ENCODE results near the gene ATXN7.

ATXN7 gene

DNA sequence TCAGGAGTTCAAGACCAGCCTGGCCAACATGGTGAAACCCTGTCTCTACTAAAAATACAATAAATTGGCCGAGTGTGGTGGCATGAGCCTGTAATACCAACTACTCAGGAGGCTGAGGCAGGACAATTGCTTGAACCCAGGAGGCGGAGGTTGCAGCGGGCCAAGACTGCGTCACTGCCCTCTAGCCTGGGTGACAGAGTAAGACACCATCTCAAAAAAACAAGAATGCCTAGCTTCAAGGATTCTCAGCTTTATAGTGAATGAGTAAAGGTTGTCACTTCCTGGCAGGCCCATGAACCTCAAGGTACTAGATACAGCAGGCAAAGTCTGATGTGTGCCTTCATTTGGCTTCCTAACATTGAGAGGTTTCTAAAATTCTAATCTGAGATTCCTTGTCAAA, 14.5 kb upstream of the ATXN7 start:
- Mint-ChIP-seq H3K9me3 (no peaks in the 10 kb centered on the region), H3K36me3 (peaks cover 13% of the 10 kb centered on the region), H3K27me3 (no peaks in the 10 kb centered on the region), H3K4me1 (no peaks in the 10 kb centered on the region), H3K27ac (no peak overlapping the region), H3K4me3 (no peak overlapping the region)
- CTCF ChIA-PET: no interaction called here
- no peak for DNase-seq

DNA sequence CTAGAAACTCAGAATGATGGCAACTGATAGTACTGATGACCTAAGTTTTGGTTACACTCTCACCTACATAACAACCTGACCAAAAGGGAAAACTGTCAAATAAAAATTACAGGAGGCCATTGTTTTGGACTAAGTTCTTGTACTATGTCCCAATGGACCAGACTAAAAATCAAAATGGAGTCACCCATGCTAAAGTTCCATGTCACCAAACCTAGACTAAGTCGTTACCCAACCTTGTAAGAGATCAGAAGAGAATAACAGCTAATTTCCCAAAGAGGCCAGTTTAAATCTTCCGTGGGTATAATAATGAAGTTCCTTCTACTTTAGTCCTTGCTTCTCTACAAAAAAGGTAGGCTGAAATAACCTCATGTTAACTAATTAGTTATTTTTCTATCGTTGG, 12.4 kb upstream of the ATXN7 start:
- Mint-ChIP-seq H3K27me3 (no peaks in the 10 kb centered on the region), H3K9me3 (no peaks in the 10 kb centered on the region), H3K4me3 (no peak overlapping the region), H3K36me3 (peaks cover 13% of the 10 kb centered on the region), H3K27ac (no peak overlapping the region), H3K4me1 (peaks cover 13% of the 10 kb centered on the region)
- no peak for DNase-seq
- CTCF ChIA-PET: interaction anchor here (1.7 kb wide), 1 partner anchor 34 kb away, joined by 6 read pairs; no protein-coding TSS in a partner anchor

DNA sequence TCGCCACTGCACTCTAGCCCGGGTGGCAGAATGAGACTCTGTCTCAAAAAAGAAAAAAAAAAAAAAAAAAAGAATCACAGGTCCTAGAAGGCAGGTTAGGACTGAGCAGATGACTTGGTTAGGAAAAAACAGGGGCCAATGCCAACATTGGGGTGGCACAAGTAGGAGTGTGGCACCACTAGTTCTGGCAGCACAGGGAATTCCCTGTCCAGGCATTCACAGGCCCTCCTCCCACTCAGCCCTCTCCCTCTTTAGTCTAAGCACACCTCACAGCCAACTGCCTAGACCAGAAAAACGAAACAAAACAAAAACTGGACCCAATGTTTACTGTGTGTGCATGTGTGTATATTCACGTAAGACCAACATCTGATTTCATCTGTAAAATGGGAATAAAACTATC, 10.6 kb upstream of the ATXN7 start:
- H3K4me1 Mint-ChIP-seq: peaks cover 20% of the 10 kb centered on the region
- no peak for DNase-seq
- no peak overlapping the region for H3K27ac Mint-ChIP-seq
- no peaks in the 10 kb centered on the region for H3K27me3 Mint-ChIP-seq
- CTCF ChIA-PET: no interaction called here
- H3K36me3 Mint-ChIP-seq: peaks cover 12% of the 10 kb centered on the region
- H3K9me3 Mint-ChIP-seq: no peaks in the 10 kb centered on the region
- H3K4me3 Mint-ChIP-seq: no peak overlapping the region

DNA sequence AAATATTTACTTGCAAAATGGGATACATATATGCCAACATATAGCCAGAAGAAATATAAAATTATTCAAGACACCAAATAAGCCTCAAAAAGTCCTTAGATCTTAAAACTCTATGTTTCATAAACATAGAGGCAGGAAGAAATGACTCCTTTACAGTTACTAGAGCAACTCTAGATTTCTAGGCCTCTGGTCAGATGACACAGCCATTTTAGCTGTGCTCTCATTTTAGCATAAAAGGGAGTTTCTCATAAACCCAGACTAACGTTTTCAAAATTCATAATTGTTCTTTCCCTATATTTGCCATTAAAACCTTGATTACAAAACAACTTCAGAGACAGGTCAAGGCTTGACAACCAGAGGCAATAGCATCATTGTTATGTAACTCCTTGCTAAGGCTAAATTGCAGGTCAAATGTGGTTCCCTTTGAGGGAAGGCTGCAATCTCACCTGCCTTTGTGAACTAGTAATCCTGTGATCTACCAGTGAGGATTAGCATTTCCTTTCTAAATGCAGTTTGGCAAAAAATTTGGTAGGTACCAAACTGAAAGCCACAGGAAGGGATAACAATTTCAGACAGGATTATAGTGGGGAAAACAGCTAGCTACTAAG, 8.2 kb upstream of the ATXN7 start:
- H3K27ac Mint-ChIP-seq: peak overlapping the region; percentile 69
- no peaks in the 10 kb centered on the region for H3K27me3 Mint-ChIP-seq
- no peak for DNase-seq
- no peaks in the 10 kb centered on the region for H3K9me3 Mint-ChIP-seq
- CTCF ChIA-PET: no interaction called here
- peaks cover 12% of the 10 kb centered on the region for H3K36me3 Mint-ChIP-seq
- no peak overlapping the region for H3K4me3 Mint-ChIP-seq
- H3K4me1 Mint-ChIP-seq: peaks cover 26% of the 10 kb centered on the region

DNA sequence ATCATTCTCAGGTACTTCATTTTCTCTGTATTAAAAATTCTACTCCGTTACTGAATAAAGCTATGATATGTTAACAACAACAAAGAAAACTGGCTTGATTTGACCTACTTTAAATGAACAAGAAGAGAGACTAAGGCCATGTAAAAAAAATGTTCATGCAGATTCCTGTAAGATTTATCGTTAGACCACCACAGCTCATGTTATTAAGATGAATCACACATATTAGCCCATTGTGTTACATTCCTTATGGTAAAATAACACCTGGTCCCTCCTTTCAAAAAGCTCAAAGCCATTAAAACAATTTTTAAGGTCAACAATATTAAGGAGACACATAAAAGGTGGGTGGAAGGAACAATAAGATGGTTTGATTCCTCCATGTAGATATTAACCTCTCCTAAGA, 6.4 kb upstream of the ATXN7 start:
- H3K4me3 Mint-ChIP-seq: no peak overlapping the region
- H3K36me3 Mint-ChIP-seq: peaks cover 6% of the 10 kb centered on the region
- no peak for DNase-seq
- H3K27ac Mint-ChIP-seq: no peak overlapping the region
- CTCF ChIA-PET: no interaction called here
- peaks cover 43% of the 10 kb centered on the region for H3K4me1 Mint-ChIP-seq
- H3K27me3 Mint-ChIP-seq: no peaks in the 10 kb centered on the region
- H3K9me3 Mint-ChIP-seq: no peaks in the 10 kb centered on the region

DNA sequence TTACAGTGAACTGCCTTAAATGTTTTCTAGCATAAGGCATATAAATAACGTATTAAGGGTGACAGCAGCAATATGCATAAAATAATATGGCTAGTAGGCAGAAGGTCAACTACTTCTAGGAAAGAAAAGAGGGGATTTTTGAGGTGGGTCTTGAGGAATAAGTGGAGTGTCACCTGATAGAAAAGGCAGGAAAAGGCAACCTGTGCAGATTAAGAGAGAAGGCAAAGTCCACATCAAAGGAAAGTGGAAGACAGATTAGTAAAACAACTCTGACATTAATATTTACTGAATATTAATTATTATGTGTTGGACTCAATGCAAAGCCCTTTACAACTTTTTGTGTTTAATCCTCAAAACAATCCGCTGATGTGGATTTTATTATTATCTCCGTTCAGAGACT, 2.9 kb upstream of the ATXN7 start:
- Mint-ChIP-seq H3K27ac (peak overlapping the region; percentile 11), H3K9me3 (no peaks in the 10 kb centered on the region), H3K36me3 (peaks cover 13% of the 10 kb centered on the region), H3K4me3 (no peak overlapping the region), H3K27me3 (no peaks in the 10 kb centered on the region), H3K4me1 (peaks cover 52% of the 10 kb centered on the region)
- DNase-seq: no peak
- CTCF ChIA-PET: no interaction called here

DNA sequence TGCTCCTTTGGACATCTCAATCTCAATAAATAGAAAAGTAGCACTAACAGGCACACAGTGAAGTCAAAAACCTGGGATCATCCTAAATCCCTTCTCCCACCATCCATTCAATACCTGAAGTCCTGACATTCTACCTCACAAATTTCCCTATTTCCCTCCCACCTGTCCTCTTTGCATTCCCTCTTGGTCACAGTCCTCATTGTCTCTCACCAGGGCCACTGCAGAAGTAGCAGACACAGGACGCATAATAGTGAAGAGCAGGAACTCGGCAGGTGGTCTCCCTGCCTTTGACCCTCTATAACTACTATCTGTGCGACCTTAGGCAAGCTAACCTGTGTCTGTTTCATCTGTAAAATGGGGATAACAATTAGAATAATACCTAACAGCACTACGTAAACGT, 2.4 kb upstream of the ATXN7 start:
- DNase-seq: no peak
- Mint-ChIP-seq H3K27me3 (no peaks in the 10 kb centered on the region), H3K36me3 (peaks cover 15% of the 10 kb centered on the region), H3K27ac (peak overlapping the region; percentile 11), H3K9me3 (no peaks in the 10 kb centered on the region), H3K4me3 (no peak overlapping the region), H3K4me1 (peaks cover 50% of the 10 kb centered on the region)
- CTCF ChIA-PET: interaction anchor here (1.0 kb wide), 1 partner anchor 169 kb away, joined by 3 read pairs; no protein-coding TSS in a partner anchor

DNA sequence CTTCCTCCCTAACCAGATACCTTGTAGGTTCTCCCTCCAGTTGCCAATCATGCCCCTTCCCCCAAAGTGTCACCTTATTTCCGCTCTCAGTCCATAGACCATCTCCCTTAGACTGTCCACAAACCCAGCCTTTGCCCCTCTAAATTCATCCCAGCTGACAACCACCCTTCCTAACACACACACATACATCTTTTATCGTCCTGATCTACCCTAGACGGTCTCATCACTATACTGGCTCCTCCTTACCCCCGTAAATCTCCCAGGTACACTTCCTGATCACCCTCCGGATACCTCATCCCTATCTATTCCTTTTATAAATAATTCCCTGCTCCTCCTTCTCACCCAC, 890 bp upstream of the ATXN7 start:
- CTCF ChIA-PET: no interaction called here
- Mint-ChIP-seq H3K27ac (peak overlapping the region; percentile 93), H3K4me3 (peak overlapping the region; percentile 70), H3K36me3 (peaks cover 22% of the 10 kb centered on the region), H3K4me1 (peaks cover 51% of the 10 kb centered on the region), H3K27me3 (no peaks in the 10 kb centered on the region), H3K9me3 (no peaks in the 10 kb centered on the region)
- DNase-seq: no peak

DNA sequence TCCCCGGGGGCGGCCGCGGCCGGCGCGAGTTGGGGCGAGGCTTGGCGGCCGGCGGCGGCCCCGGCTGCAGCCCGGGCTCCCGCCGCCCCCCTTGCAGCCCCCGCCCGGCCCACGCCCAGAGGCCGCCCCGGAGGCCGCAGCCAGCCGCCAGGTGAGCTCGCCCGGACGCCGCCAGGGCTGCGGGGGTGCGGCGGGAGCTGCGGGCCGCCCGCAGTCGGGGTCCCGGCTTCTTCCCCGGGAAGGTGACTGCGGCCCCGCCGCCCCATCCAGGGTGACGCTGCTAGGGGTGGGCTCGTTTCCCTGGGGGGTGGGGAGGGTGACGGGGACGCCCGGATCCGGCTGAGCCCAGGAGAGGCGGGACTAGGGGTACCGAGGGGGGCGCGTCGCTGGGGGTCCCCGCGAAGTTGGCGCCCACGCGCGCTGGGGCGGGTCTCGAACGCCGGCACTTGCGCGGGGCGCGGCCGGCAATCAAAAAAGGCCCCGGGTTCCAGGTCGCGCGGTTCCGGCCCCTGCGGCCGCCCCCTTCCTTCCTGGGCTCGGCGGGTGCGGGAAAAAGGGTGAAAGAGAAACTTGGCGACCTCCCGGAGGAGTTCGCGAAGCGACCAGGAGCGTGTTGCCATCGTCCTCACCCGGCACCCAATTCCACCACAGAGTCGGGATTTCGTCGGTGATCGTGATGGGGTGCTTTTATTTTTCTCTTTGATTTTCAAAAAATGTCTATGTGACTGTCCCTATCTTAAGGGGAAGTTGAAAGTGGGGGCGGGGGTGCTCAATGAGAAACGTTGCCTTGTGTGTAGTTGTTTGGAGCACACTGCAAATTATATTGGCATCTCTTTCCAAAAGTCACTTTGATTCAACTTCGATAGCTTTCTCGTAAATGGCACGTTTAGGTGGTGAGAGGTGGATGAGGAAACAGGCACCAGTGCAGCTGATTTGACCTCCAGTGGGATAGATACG, 619 bp downstream of the ATXN7 start:
- peaks cover 32% of the 10 kb centered on the region for H3K36me3 Mint-ChIP-seq
- H3K27ac Mint-ChIP-seq: peak overlapping the region; percentile 87
- peaks cover 54% of the 10 kb centered on the region for H3K4me1 Mint-ChIP-seq
- CTCF ChIA-PET: no interaction called here
- H3K4me3 Mint-ChIP-seq: peak overlapping the region; percentile 82
- no peaks in the 10 kb centered on the region for H3K9me3 Mint-ChIP-seq
- no peaks in the 10 kb centered on the region for H3K27me3 Mint-ChIP-seq
- peak; percentile 66 for DNase-seq

DNA sequence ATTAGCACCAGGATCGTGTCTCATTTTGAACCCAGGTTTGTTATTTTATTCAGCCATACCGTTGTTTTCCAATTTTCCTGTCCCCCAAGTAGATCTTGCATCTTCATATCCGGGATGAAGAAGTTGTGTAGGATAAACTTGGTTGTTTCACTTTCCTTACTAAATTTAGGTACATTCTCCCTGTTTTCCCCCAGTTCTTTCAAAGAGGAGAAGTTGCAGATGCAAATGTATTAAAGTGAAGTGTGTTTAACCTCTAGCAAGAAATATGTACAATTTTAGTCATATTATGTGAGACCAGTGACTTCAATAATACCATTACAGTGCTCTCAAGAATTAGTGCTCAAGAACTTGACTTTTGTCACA, 1.3 kb downstream of the ATXN7 start:
- Mint-ChIP-seq H3K4me3 (peak overlapping the region; percentile 82), H3K9me3 (no peaks in the 10 kb centered on the region), H3K27me3 (no peaks in the 10 kb centered on the region), H3K36me3 (peaks cover 32% of the 10 kb centered on the region), H3K27ac (peak overlapping the region; percentile 87), H3K4me1 (peaks cover 54% of the 10 kb centered on the region)
- CTCF ChIA-PET: no interaction called here
- DNase-seq: no peak

DNA sequence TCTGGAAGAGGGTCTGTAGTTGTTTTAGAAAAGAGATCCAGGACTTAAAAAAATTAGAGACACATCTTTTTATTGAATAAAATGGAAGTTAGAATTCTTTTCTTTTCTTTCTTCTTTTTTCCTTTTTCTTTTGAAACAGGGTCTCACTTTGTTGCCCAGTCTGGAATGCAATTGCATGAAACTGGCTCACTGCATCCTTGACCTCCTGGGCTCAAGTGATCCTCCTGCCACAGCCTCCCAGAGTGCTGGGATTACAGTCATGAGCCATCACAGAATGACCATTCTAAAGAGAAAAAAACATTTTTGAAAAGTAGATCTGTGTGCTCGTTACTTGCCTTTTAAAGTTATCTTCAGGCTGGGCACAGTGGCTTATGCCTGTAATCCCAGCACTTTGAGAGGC, 3.6 kb downstream of the ATXN7 start:
- CTCF ChIA-PET: no interaction called here
- H3K36me3 Mint-ChIP-seq: peaks cover 31% of the 10 kb centered on the region
- H3K4me3 Mint-ChIP-seq: no peak overlapping the region
- DNase-seq: no peak
- no peaks in the 10 kb centered on the region for H3K27me3 Mint-ChIP-seq
- no peaks in the 10 kb centered on the region for H3K9me3 Mint-ChIP-seq
- peak overlapping the region; percentile 52 for H3K27ac Mint-ChIP-seq
- H3K4me1 Mint-ChIP-seq: peaks cover 42% of the 10 kb centered on the region

DNA sequence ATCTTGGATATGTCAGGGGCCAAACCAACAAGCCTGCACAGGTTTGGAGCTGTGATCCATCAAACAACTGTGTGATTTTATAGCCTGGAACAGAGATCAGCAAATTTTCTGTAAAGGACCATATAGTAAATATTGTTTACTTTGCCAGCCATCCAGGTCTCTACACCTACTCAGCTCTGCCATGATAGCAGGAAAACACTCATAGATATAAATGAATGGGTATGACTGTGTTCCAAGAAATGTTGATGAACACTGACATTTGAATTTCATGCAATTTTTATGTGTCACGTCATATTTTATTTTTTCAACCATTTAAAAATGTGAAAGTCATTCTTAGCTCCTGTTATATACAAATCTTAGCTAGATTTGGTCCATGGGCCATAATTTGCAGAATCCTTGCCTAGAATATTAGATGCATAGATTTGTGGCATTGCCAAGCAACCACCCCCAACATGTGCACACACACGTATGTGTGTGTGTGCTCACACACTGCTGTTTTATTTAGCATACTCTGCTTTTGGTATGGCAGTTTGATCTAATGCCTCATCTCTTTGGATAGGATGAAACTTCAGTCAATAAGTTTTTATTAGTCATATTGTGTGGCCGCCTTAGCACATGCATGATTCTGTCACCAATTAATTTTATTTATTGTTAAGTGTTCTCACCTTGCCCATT, 6.4 kb downstream of the ATXN7 start:
- Mint-ChIP-seq H3K4me1 (peaks cover 41% of the 10 kb centered on the region), H3K9me3 (no peaks in the 10 kb centered on the region), H3K27ac (no peak overlapping the region), H3K4me3 (no peak overlapping the region), H3K27me3 (no peaks in the 10 kb centered on the region), H3K36me3 (peaks cover 33% of the 10 kb centered on the region)
- DNase-seq: no peak
- CTCF ChIA-PET: no interaction called here

DNA sequence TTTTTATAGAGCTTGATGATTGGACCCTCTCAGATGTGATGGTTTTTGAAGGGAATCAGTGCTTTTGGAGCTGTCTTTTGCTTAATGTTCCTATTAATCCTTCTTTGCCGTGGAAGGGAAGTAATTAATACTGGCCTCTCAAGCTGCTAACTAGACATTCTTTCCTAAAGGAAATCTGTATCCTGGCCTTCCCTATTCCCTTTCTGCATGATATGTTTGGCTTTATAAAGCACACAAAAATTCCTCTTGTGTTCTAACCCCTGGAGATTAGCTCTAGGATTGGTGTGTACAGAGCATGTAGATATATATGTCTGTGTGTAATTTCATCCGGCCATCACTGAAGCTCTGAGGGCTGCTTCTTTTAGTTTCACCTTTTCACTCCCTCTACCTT, 6.9 kb downstream of the ATXN7 start:
- H3K27ac Mint-ChIP-seq: no peak overlapping the region
- no peaks in the 10 kb centered on the region for H3K9me3 Mint-ChIP-seq
- CTCF ChIA-PET: no interaction called here
- no peak for DNase-seq
- no peaks in the 10 kb centered on the region for H3K27me3 Mint-ChIP-seq
- H3K4me1 Mint-ChIP-seq: peaks cover 37% of the 10 kb centered on the region
- H3K36me3 Mint-ChIP-seq: peaks cover 32% of the 10 kb centered on the region
- no peak overlapping the region for H3K4me3 Mint-ChIP-seq

DNA sequence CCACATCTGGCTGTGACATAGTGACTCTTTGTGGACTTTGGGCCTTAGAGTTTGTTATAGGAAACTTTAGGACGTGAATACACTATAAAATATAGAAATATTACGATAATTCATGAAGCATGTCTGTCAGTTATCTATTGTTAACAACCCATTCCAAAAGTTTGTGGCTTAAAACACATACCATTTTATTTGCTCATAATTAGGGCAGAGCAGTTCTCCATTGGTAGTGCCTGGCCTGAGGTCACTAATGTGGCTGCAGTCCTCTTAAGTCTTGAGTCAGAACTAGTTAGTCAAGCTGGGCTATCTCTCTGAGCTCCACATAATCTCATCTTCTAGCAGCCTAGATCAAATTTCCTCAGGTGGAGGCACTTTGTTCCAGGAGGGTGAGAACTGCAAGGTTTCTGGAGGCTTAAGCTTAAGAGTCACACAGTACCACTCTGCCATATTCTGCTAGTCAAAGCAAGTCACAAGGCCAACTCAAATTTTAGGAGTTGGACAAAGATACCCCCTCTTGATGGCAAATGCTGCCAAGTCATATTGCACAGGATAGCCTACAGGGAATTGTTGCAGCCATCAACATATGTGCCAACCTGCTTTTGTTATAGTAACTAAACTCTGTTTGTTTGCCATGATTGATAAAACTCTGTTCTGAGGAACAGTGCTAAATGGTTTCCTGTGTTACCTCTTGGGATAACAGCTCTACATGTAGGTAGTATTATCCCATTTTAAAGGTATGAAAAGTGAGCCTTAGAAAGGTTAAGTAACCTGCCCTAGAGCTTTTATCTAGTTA, 8.7 kb downstream of the ATXN7 start:
- Mint-ChIP-seq H3K9me3 (no peaks in the 10 kb centered on the region), H3K4me1 (peaks cover 34% of the 10 kb centered on the region), H3K27ac (no peak overlapping the region), H3K27me3 (no peaks in the 10 kb centered on the region), H3K4me3 (no peak overlapping the region), H3K36me3 (peaks cover 24% of the 10 kb centered on the region)
- DNase-seq: no peak
- CTCF ChIA-PET: no interaction called here
